Ovary (tissue), 9 donors: ENCODE measurements around the gene GOLGB1. TPM values are rescaled to one million over a fixed set of nuclear protein-coding genes. Genes with fewer than 3 reads are reported as not detected.

Source experiments
- DNase-seq, 5 donors: peaks; one replicate each; pipeline ENCODE4 v3.0.0-alpha.2; 2019 to 2020
- H3K27ac ChIP-seq, 2 donors: fragments of 200-600 bp; one replicate each; pipeline versions ENCODE4 v1.5.1 to v1.8.0; 2019 to 2022
- H3K27me3 ChIP-seq: fragments of 200-600 bp; one replicate; pipeline ENCODE4 v1.8.0; 2022
- H3K36me3 ChIP-seq: fragments of 200-600 bp; sonication (generic); one replicate; pipeline ENCODE4 v1.5.1; 2019
- H3K4me1 ChIP-seq: one replicate; pipeline ENCODE4 v1.8.1; 2013; ENCODE audit warnings: mild to moderate bottlenecking, moderate library complexity; ENCODE audit not compliant: insufficient read depth
- H3K4me3 ChIP-seq: fragments of 200-600 bp; sonication (generic); one replicate; pipeline ENCODE4 v1.5.1; 2017
- H3K9me3 ChIP-seq, 2 donors: fragments of 200-600 bp in 1 of 2; sonication (generic) in 1 of 2; one replicate each; pipeline versions ENCODE4 v1.5.1 to v1.8.1; 2013 to 2019; ENCODE audit warnings: mild to moderate bottlenecking in 1 of 2, moderate library complexity in 1 of 2
- CTCF ChIP-seq, 3 donors: fragments of 450-650 bp in 2 of 3; fragments of 200-600 bp in 1 of 3; IDR thresholded peaks; one replicate each; pipeline versions ENCODE4 v1.5.1 to v1.8.0; 2016 to 2022; ENCODE audit warnings: antibody characterized with exemption in 3 of 3, mild to moderate bottlenecking in 1 of 3
- EP300 ChIP-seq: sonication (generic); formaldehyde crosslinking; IDR thresholded peaks from one replicate; pipeline ENCODE4 v1.6.1; 2017; ENCODE audit warnings: antibody characterized with exemption
- POLR2A ChIP-seq: fragments of 450-650 bp; IDR thresholded peaks from one replicate; pipeline ENCODE4 v1.6.1; 2017; ENCODE audit warnings: antibody characterized with exemption, mild to moderate bottlenecking, moderate library complexity
- WGBS, 3 donors: extraction: QIAGEN DNeasy Blood & Tissue Kit in 1 of 3; methylation state at CpG; one replicate each; pipeline versions ENCODE4 v1.1.5 to v1.1.7; 2013 to 2017; 5-methylcytosine and 5-hydroxymethylcytosine counted together
- intact Hi-C, 4 donors: fragments of 100-400 bp; cut with DNase I; formaldehyde crosslinking; loops; one replicate each; pipeline versions ENCODE4 v1.11.0 to v1.15.1; 2022 to 2023
- polyA plus RNA-seq, 2 donors: library from polyadenylated mRNA; stranded (reverse); fragments of 200-250 nt in 1 of 2; fragments of 350-450 nt in 1 of 2; fragmentation: Illumina TruSeq in 1 of 2; extraction: RNeasy Lipid Tissue Mini Kit (QIAGEN cat#74804) in 1 of 2; gene quantifications; one replicate each; pipeline ENCODE4 v1.2.3, GENCODE V29; 2013 to 2014
- total RNA-seq, 7 donors: library from RNA; depleted of rRNA in 2 of 7; stranded (reverse); fragments of >200 nt in 2 of 7; fragmentation: NEBNext Ultra II Directional in 3 of 7; extraction: Animal tissue kit (Norgen Biotek cat#: 25700) in 3 of 7; gene quantifications; one replicate each; pipeline versions ENCODE4 v1.1.0 to v1.2.4, GENCODE V29; 2016 to 2023
- donor health status: DM: no; HTN: no; CAD: no; lungs with moderate emphysema.
- donor health status: DM: no; HTN: no; CAD: no.
- donor health status: Bipolar disorder and iron deficiency.
- donor health status: DM: yes; HTN: yes; CAD: no.
- donor health status: DM: no; HTN: no; CAD: no.
- donor health status: DM: yes; HTN: yes; CAD: no.

Gene GOLGB1
- total and polyA plus RNA-seq, 9 donors: 18.9 to 70.5 (median 50.2) TPM

DNA sequence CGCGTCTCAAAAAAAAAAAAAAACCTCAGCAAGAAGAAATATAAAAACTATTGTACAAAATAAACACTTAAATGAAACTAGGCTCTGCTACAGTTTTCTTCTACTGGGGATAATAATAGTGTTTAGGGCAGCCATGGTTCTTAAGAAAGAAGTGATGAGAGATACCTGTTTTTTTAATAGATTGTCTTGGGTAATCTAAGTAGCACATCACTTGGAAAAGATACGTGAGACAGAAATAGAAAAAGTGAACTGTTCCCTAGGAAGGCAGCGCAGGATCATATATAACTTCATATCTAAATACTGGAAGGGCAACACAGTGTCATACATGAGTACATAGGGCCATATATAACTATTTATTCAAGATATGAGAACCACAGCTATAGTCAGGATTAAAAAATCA is 11.9 kb downstream of the GOLGB1 start:
- TF ChIP-seq EP300 (no peak), CTCF (IDR thresholded peaks at IDR 0.05) (no peak), POLR2A (no peak)
- intact Hi-C loops: no loop called here
- H3K27me3 ChIP-seq: no peaks in the 10 kb centered on the region
- H3K36me3 ChIP-seq: no peaks in the 10 kb centered on the region
- no peak overlapping the region for H3K4me3 ChIP-seq
- peaks cover 2% of the 10 kb centered on the region for H3K4me1 ChIP-seq
- H3K9me3 ChIP-seq: no peaks in the 10 kb centered on the region
- no peak for DNase-seq
- H3K27ac ChIP-seq: no peak overlapping the region
- WGBS, 3 donors: 95 to 99% (median 96%) methylated on average over 4 of the region's 4 CpGs

DNA sequence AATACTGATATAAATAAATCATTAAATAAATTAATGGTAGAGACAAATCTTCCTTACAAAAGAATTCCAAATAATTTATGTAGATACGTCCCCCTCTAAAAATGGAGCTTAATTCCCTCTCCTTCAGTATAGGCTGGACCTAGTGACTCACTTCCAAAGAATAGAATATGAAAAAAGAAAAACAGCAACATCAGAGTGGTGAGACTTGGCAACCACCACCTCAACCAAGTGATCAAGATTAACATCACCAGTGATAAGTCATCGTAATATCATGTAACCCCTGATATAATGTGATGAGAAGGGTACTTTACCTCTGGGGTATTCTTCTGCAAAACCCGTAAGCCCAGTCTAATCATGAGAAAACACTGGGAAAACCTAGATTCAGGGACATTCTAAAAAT is 13.4 kb downstream of the GOLGB1 start:
- DNase-seq: no peak
- H3K27ac ChIP-seq: no peak overlapping the region
- H3K36me3 ChIP-seq: no peaks in the 10 kb centered on the region
- WGBS, 3 donors: 78 to 94% (median 79%) methylated on average over 3 of the region's 3 CpGs
- no peaks in the 10 kb centered on the region for H3K27me3 ChIP-seq
- TF ChIP-seq CTCF (IDR thresholded peaks at IDR 0.05) (no peak), POLR2A (no peak), EP300 (no peak)
- no peak overlapping the region for H3K4me3 ChIP-seq
- intact Hi-C loops: no loop called here
- peaks cover 2% of the 10 kb centered on the region for H3K4me1 ChIP-seq
- H3K9me3 ChIP-seq: no peaks in the 10 kb centered on the region

DNA sequence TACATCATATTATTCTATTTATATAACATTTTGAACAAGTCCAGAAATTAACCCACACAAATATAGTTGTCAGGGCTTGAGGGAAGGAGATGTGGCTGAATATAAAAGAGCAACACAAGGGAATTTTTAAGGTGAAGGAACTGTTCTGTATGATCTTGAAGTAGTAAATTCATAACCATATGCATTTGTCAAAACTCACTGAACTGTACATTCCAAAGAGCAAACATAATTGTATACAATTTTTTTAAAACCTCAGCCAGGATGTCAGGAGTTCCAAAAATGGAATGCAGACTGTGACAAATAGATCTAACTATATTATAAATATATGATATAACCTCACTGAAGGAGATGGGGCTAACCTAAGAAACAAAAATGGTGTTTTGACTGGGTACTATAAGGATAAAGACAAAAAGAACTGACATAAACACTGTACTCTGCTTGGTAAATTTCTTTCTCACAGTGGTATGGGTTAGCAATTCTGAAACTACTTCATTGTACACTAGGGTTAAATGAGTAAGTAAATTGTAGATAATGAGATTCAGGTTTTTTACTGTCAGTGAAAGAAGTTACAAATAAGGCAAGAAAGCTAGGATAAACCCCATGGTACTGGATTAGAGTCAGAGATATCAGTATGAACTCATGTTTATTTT is 14.4 kb downstream of the GOLGB1 start:
- H3K9me3 ChIP-seq: no peaks in the 10 kb centered on the region
- TF ChIP-seq CTCF (IDR thresholded peaks at IDR 0.05): no peak
- no peak for TF ChIP-seq EP300
- no peak for TF ChIP-seq POLR2A
- intact Hi-C loops: no loop called here
- no peak overlapping the region for H3K27ac ChIP-seq
- no peak for DNase-seq
- H3K36me3 ChIP-seq: no peaks in the 10 kb centered on the region
- peaks cover 2% of the 10 kb centered on the region for H3K4me1 ChIP-seq
- no peak overlapping the region for H3K4me3 ChIP-seq
- no peaks in the 10 kb centered on the region for H3K27me3 ChIP-seq

- intact Hi-C loops: no loop called here
- TF ChIP-seq POLR2A: no peak
- TF ChIP-seq CTCF (IDR thresholded peaks at IDR 0.05): no peak
- TF ChIP-seq EP300: no peak
- Histone ChIP-seq H3K4me1 (peaks cover under 1% of the 10 kb centered on the region), H3K27me3 (no peaks in the 10 kb centered on the region), H3K27ac (no peak overlapping the region), H3K36me3 (no peaks in the 10 kb centered on the region), H3K4me3 (no peak overlapping the region), H3K9me3 (no peaks in the 10 kb centered on the region)
- DNase-seq: no peak
- 83 to 88% (median 87%) methylated on average over 8 of the region's 8 CpGs for WGBS, 3 donors
Observed at GRCh38 chr3:121730940-121731687, 18.4 kb downstream of the GOLGB1 start.
